ENCODE data around the gene PLCL1.
"Not testable (repeated sequence)": the region's sequence is repeated elsewhere in the genome, so short reads cannot be mapped to it uniquely, and the experiment has no call there.

PLCL1 gene

GRCh38 chr2:198012025-198012424 lies 207.6 kb downstream of the PLCL1 start:
- DNase-seq = no peak

DNA sequence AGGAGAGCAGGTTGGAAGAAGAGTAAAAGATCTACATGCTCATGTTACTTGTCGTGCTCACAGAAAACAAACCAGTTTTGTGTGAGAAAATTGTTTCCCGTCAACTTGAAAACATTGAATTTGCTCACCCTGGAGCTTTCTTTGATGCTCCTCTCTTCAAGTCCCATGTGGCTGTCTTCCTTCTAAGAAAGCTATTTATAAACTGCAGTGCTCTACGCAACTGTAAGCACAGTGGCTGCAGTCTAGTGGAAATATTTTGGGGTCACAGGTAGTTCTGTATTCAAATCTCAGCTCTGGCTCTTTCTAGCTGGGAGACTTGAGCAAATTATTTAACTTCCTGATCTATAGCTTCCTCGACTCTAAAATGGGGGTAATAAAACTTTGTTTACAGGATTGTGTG lies 211.8 kb downstream of the PLCL1 start:
- DNase-seq = no peak

GRCh38 chr2:198017068-198017467 lies 212.7 kb downstream of the PLCL1 start:
- DNase-seq = no peak

- DNase-seq = no peak
Observed at GRCh38 chr2:198028955-198029354, 224.6 kb downstream of the PLCL1 start.

DNA sequence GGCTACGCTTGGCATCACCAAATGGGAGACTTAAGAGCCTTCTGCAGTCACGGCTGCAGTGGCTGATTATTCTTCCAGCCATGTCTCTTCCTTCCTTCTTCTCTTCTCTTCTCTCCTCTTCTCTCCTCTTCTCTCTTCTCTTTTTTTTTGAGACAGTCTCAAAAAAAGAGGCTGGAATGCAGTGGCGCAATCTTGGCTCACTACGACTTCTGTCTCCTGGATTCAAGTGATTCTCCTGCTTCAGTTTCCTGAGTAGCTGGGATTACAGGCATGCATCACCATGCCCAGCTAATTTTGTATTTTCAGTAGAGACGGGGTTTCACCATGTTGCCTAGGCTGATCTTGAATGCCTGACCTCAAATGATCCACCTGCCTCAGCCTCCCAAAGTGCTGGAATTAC lies 225.2 kb downstream of the PLCL1 start:
- DNase-seq = not testable (repeated sequence)

GRCh38 chr2:198033626-198034025 lies 229.2 kb downstream of the PLCL1 start:
- no peak for DNase-seq

- DNase-seq = no peak
Observed at GRCh38 chr2:198036029-198036879, 231.9 kb downstream of the PLCL1 start.

GRCh38 chr2:198040835-198041234 lies 236.4 kb downstream of the PLCL1 start:
- DNase-seq = no peak

- no peak for DNase-seq
Observed at GRCh38 chr2:198042189-198042588, 237.8 kb downstream of the PLCL1 start.

DNA sequence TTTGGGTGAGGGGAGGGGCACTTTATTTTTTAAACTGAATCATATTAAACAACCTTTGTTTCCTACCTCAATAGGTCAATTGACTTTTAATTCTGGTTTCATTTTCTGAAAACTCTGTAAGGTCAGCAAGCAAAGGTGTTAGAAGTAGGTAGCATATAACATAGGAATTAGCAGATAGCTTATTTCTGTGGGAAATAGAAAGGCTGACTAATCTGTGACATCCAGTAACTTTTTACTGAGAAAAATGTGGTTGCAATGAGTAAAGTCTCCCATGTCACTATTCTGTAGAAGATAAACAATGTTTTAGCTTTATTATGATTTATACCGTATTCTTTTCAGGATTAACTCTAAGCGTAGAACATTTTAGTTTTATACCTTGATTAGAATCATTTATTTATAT lies 240.4 kb downstream of the PLCL1 start:
- no peak for DNase-seq

- DNase-seq = no peak
Observed at GRCh38 chr2:198045227-198045626, 240.8 kb downstream of the PLCL1 start.

DNA sequence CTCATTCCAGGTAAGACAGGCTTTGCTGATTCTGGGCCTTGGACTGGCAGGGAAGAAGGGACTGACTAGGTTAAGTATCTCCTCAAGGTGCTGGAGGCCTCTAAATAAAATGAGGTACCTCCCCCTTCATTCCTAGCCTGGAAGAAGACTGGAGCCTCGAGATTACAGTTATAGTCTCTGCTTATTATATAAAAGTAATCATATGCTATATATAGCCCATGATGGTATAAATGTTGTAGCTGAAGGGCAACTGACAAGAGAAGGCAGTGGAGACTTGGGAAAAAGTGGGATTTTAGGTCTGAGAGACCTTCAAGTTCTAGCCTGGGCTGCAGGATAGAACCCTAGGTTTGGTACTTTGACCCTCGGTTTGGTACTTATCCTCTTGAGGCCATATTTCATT lies 248.3 kb downstream of the PLCL1 start:
- DNase-seq = no peak

DNA sequence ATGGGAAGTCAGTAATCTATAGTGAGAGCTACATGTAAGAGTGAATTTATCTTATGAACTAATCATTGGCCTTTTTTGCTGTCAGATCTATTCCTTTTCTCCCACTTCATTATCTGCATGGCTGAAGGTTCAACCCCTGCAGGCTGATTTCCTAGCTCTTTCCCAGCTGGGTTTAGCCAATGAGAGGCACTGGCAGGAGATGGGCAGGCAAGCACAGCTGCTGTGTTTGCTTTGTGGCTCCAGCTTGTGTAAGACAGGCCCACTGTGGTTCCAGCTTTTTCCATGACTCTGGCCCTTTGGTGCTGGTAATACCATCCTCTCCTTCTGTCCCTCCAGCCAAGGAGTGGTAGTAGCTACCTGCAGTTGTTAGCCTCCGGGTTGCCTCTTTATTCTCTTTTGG lies 248.8 kb downstream of the PLCL1 start:
- no peak for DNase-seq

DNA sequence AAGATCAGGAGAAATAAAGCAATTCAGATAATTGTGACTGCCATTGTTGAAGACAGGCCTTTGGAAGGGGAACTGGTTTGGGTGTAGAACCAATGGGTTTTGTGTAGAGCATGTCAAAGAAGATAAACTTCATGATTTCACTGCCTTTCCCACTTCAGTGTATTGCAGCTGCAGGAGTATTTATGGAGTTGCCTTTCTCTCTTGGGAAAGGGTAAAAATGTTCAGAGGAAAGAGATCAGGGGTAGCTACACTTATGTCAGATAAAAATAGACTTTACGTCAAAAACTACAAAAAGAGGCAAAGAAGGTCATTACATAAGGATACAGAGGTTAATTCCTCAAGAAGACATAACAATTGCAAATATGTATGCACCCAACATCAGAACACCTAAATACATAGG lies 249.4 kb downstream of the PLCL1 start:
- no peak for DNase-seq

- DNase-seq = peak; percentile 45
Observed at GRCh38 chr2:198054299-198054698, 249.9 kb downstream of the PLCL1 start.

- DNase-seq = no peak
Observed at GRCh38 chr2:198055716-198056115, 251.3 kb downstream of the PLCL1 start.

GRCh38 chr2:198056836-198057235 lies 252.4 kb downstream of the PLCL1 start:
- DNase-seq = no peak

- DNase-seq = no peak
Observed at GRCh38 chr2:198059800-198060199, 255.4 kb downstream of the PLCL1 start.

DNA sequence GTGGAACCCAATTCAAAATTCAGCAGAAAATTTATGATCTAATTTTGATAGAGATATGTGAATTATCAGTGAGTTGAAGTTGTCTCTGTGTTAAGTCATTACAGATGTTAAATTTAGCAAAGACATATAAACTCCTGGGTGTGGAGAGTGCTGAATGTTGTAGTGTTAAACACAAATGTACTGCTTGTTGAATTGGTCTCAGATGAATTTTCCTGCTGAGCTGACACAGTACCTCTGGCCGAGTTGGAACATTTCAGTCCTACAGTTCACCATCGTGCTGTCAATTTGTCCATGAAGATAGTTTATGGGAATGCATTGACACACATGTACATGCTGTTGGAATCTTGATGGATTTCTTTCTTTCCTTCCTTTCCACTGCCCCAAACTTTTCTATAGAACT lies 255.9 kb downstream of the PLCL1 start:
- no peak for DNase-seq

DNA sequence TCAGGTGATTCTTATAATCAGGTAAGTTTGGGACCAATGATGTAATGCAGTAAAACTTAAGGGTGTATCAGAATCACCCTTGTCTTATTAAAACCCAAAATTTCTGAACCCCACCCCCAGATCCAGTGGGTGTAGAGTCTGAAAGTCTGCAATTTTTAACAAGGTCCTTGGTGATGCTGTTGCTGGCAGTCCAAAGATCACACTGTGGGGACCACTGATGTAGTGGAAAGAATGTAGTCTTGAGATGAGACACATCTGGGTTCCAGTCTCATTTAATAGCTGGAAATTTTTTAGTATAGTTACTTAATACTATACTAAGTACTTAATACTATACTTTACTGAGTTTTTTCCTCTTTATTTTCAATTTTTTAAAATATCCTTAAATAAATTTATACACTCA lies 258.4 kb downstream of the PLCL1 start:
- DNase-seq = no peak

- no peak for DNase-seq
Observed at GRCh38 chr2:198063242-198063641, 258.8 kb downstream of the PLCL1 start.

GRCh38 chr2:198065322-198065721 lies 260.9 kb downstream of the PLCL1 start:
- no peak for DNase-seq

- DNase-seq = no peak
Observed at GRCh38 chr2:198066597-198066996, 262.2 kb downstream of the PLCL1 start.

DNA sequence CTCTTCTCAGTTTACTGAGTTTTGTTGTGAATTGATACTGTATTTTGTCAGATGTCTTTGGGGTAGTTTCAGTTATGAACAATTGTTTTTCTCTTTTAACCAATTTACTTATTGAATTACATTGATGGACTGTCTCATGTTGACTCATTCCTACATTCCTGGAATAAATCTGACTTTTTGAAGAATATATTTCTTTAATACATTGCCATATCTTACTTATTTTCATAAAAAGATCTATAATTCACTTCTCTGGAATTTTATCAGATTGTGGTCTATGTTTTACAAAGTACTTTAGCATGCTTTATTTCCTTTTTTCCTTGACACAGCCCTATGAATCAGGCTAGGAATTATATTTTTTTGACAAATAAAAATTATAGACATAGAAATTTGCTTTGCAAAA lies 268.3 kb downstream of the PLCL1 start:
- no peak for DNase-seq

DNA sequence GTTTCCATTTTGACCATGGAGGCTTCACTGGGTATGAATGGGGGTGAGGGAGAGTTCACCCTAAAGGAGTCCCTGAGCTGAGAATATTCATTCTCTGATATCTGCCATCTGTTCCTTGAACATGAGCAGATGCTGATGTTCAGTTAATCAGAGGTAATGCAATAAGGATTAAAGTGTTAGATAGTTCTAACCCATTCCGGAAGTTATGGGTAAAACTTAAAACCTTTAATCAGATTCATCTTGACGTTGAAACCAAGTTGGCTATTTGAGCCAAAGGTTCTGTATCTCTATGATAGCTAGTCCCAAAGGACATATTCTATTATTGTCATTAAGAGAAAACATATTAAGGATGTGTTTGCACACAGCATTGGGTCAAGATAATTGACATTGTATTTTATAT lies 268.9 kb downstream of the PLCL1 start:
- no peak for DNase-seq

Data from stimulated activated CD8-positive, alpha-beta memory T cell treated with anti-CD3 and anti-CD28 coated beads, Interleukin-4, amount 100 ng/mL, for 48 hours (primary cell).